ENCODE data around the gene WT1. TPM values are rescaled to one million over a fixed set of nuclear protein-coding genes. Genes with fewer than 3 reads are reported as not detected.

Gene WT1
- total RNA-seq, 1 donor from 2014 or later, result not detected

DNA sequence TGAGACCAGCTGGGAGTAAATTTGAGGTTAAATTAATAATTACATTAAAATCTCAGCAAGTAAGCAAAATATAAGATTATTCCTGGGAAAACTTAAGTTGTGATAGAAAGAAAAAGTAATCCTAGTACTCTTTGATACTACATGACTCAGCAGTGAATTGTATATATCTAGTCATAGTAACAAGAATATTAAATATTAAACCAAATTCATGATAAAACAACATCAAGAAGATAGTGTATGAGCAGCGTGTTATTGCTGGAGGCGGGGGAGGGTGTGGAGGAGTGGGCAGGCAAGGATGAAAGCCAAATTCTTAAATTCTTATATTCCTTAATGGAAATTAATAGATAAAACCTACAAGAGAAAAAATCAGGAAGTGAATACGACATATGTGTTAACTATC lies 95.2 kb downstream of the WT1 start:
- intact Hi-C loops (cut with micrococcal nuclease), result no loop called here

Other genes with a start within 250 kb of the WT1 start
- gene EIF3M, start 148.3 kb upstream of the WT1 start, total RNA-seq, result 226 and 230 TPM in 2 replicates

All from T-helper 2 cell treated with Interferon-gamma antibody and Interleukin-4, amounts not matched to agents 100 ng/mL and 5 ng/mL, for 36 hours (primary cell).